Cardiac atrium fibroblast (primary cell): ENCODE measurements around the gene IRGQ. TPM values are rescaled to one million over a fixed set of nuclear protein-coding genes. Genes with fewer than 3 reads are reported as not detected.

ENCODE experiments used
- total RNA-seq: library from RNA; depleted of rRNA; stranded (reverse); fragments of >200 nt; gene quantifications from 2 replicates; pipeline ENCODE4 v1.2.3, GENCODE V29; 2015

IRGQ gene
- 12.5 and 16.7 TPM in 2 replicates for total RNA-seq

GRCh38 chr19:43595999-43596841 lies at the start of gene IRGQ, which contains the start of gene ZNF576:
TSS of gene IRGQ (minus strand) at chr19:43596134. CDS start at chr19:43595338, 796 bp downstream.
TSS of gene ZNF576 (plus strand) at chr19:43596595. CDS start at chr19:43597109, 514 bp downstream.

GRCh38 chr19:43639519-43640423 lies 43.8 kb upstream of the IRGQ start, which contains the start of gene CADM4:
TSS of gene CADM4 (minus strand) at chr19:43639850. CDS start at chr19:43639790, 60 bp downstream.

GRCh38 chr19:43619262-43620060 lies 23.5 kb upstream of the IRGQ start, which contains the start of gene ZNF428:
TSS of gene ZNF428 (minus strand) at chr19:43619629. CDS start at chr19:43614304, 5,325 bp downstream.

GRCh38 chr19:43611788-43612187 lies 15.9 kb upstream of the IRGQ start, which contains the start of gene SRRM5:
TSS of gene SRRM5 (plus strand) at chr19:43612088. CDS start at chr19:43612122, 34 bp downstream.

GRCh38 chr19:43575156-43575950 lies 20.6 kb downstream of the IRGQ start, which contains the start of the genes PINLYP and XRCC1:
TSS of gene PINLYP (plus strand) at chr19:43575801. CDS start at chr19:43577192, 1,391 bp downstream.
TSS of gene XRCC1 (minus strand) at chr19:43575527. CDS start at chr19:43575458, 69 bp downstream.

Other genes with a start within 250 kb of the IRGQ start
- gene CD177, start 242.4 kb downstream of the IRGQ start, total RNA-seq: not detected in 2 replicates
- gene TEX101, start 181.2 kb downstream of the IRGQ start, total RNA-seq: not detected in 2 replicates
- gene LYPD3, start 130.5 kb downstream of the IRGQ start, total RNA-seq: under 0.01 TPM in 1 of 2 replicates, not detected in the other
- 11.9 and 14.1 TPM in 2 replicates for gene PHLDB3, start 91.4 kb downstream of the IRGQ start, total RNA-seq
- gene ETHE1, start 68.9 kb downstream of the IRGQ start, total RNA-seq: 65.0 and 94.2 TPM in 2 replicates
- gene ZNF575, start 62.9 kb downstream of the IRGQ start, total RNA-seq: not detected in 2 replicates
- 14.7 and 21.8 TPM in 2 replicates for gene XRCC1, start 20.6 kb downstream of the IRGQ start, total RNA-seq
- 0.65 and 1.8 TPM in 2 replicates for gene PINLYP, start 20.3 kb downstream of the IRGQ start, total RNA-seq
- gene ZNF576, start 461 bp upstream of the IRGQ start, total RNA-seq: 11.7 and 14.7 TPM in 2 replicates
- not detected in 2 replicates for gene SRRM5, start 16.0 kb upstream of the IRGQ start, total RNA-seq
- gene ZNF428, start 23.5 kb upstream of the IRGQ start, total RNA-seq: 30.7 and 45.0 TPM in 2 replicates
- 0.36 and 1.3 TPM in 2 replicates for gene CADM4, start 43.7 kb upstream of the IRGQ start, total RNA-seq
- gene PLAUR, start 74.0 kb upstream of the IRGQ start, total RNA-seq: 57.7 and 67.7 TPM in 2 replicates
- not detected in 2 replicates for gene IRGC, start 119.9 kb upstream of the IRGQ start, total RNA-seq
- gene SMG9, start 158.8 kb upstream of the IRGQ start, total RNA-seq: 12.5 and 19.8 TPM in 2 replicates
- gene KCNN4, start 184.8 kb upstream of the IRGQ start, total RNA-seq: not detected in 2 replicates
- 3.2 TPM in 1 of 2 replicates, not detected in the other for gene LYPD5, start 206.3 kb upstream of the IRGQ start, total RNA-seq
- 4.7 and 6.3 TPM in 2 replicates for gene ZNF283, start 231.2 kb upstream of the IRGQ start, total RNA-seq